SU-DHL-6 (cell line): ENCODE data around the gene CHRM1.
"Not testable (repeated sequence)": the region's sequence is repeated elsewhere in the genome, so short reads cannot be mapped to it uniquely, and the experiment has no call there.

Experiments used
- H2AFZ ChIP-seq: fragments of 200-600 bp; sonication (generic); 2 replicates; pipeline ENCODE4 v1.6.1; 2014; ENCODE audit warnings: low read depth, mild to moderate bottlenecking, moderate library complexity, mixed read lengths, antibody characterized with exemption, low read length; ENCODE audit not compliant: severe bottlenecking
- H3F3A ChIP-seq: fragments of 200-600 bp; shearing (Covaris generic); 2 replicates; pipeline ENCODE4 v1.6.0; 2016; ENCODE audit warnings: antibody characterized with exemption, mild to moderate bottlenecking; ENCODE audit not compliant: insufficient read depth
- H3K27ac ChIP-seq: fragments of 200-600 bp; sonication (generic); 2 replicates; pipeline ENCODE4 v1.5.1; 2016; ENCODE audit warnings: low read depth, mild to moderate bottlenecking, low read length, moderate library complexity, mixed read lengths
- H3K27me3 ChIP-seq: fragments of 200-600 bp; sonication (generic), shearing (Covaris generic); 2 replicates; pipeline ENCODE4 v1.6.0; 2014; ENCODE audit warnings: mild to moderate bottlenecking, low read length
- H3K36me3 ChIP-seq: fragments of 200-600 bp; sonication (generic); 2 replicates; pipeline ENCODE4 v1.6.1; 2014; ENCODE audit warnings: mild to moderate bottlenecking, low read length, mixed read lengths
- H3K4me2 ChIP-seq: fragments of 300-600, 200-600 bp; shearing (Covaris generic), sonication (generic); 2 replicates; pipeline ENCODE4 v1.6.0; 2014; ENCODE audit warnings: low read length, low read depth, mild to moderate bottlenecking; ENCODE audit not compliant: poor library complexity, severe bottlenecking
- H3K4me3 ChIP-seq: fragments of 200-600 bp; sonication (generic); 2 replicates; pipeline ENCODE4 v1.5.1; 2014; ENCODE audit warnings: antibody characterized with exemption, low read length, mild to moderate bottlenecking, mixed read lengths; ENCODE audit not compliant: insufficient read depth, poor library complexity, severe bottlenecking
- H3K79me2 ChIP-seq: fragments of 200-600 bp; sonication (generic); 2 replicates; pipeline ENCODE4 v1.6.1; 2014; ENCODE audit warnings: mild to moderate bottlenecking, low read length, moderate library complexity; ENCODE audit not compliant: insufficient read depth
- H3K9ac ChIP-seq: fragments of 200-600 bp; sonication (generic); 2 replicates; pipeline ENCODE4 v1.7.0; 2014; ENCODE audit warnings: mild to moderate bottlenecking, low read length
- H3K9me2 ChIP-seq: fragments of 200-600 bp; sonication (generic); replicated peaks from 2 replicates; pipeline ENCODE4 v1.6.1; 2014; ENCODE audit warnings: low read length; ENCODE audit not compliant: insufficient read depth
- H3K9me3 ChIP-seq: fragments of 200-600 bp; sonication (generic); 2 replicates; pipeline ENCODE4 v1.6.1; 2014; ENCODE audit warnings: low read length, mixed read lengths; ENCODE audit not compliant: insufficient read depth
- H4K20me1 ChIP-seq: fragments of 200-600 bp; sonication (generic); 2 replicates; pipeline ENCODE4 v1.6.1; 2014; ENCODE audit warnings: low read depth, mild to moderate bottlenecking, antibody characterized with exemption, low read length, moderate library complexity, mixed read lengths
- CTCF ChIP-seq: fragments of 200-600 bp; sonication (generic); IDR thresholded peaks from one replicate; pipeline ENCODE4 v1.5.1; 2017; ENCODE audit warnings: antibody characterized with exemption, mild to moderate bottlenecking, low read length, moderate library complexity; ENCODE audit not compliant: insufficient read depth, poor library complexity, severe bottlenecking
- EZH2phosphoT487 ChIP-seq: fragments of 200-600 bp; sonication (generic), shearing (Covaris generic); conservative IDR thresholded peaks from 2 replicates; pipeline ENCODE4 v1.6.1; 2018; ENCODE audit warnings: mild to moderate bottlenecking, antibody characterized with exemption, low read length, moderate library complexity, mixed read lengths

Gene CHRM1

GRCh38 chr11:62948765-62949320 is 27.7 kb upstream of the CHRM1 start:
- no peaks in the 10 kb centered on the region for H3K79me2 ChIP-seq
- no peaks in the 10 kb centered on the region for H3K27me3 ChIP-seq
- no peaks in the 10 kb centered on the region for H3K36me3 ChIP-seq
- no peak overlapping the region for H3K27ac ChIP-seq
- no peaks in the 10 kb centered on the region for H4K20me1 ChIP-seq
- no peak overlapping the region for H3K9ac ChIP-seq
- no peaks in the 10 kb centered on the region for H3F3A ChIP-seq
- no peak overlapping the region for H3K4me2 ChIP-seq
- H3K4me3 ChIP-seq: no peak overlapping the region
- TF ChIP-seq CTCF (no peak), EZH2phosphoT487 (no peak)
- no peaks in the 10 kb centered on the region for H3K9me3 ChIP-seq
- no peaks in the 10 kb centered on the region for H3K9me2 ChIP-seq
- H2AFZ ChIP-seq: no peak overlapping the region

DNA sequence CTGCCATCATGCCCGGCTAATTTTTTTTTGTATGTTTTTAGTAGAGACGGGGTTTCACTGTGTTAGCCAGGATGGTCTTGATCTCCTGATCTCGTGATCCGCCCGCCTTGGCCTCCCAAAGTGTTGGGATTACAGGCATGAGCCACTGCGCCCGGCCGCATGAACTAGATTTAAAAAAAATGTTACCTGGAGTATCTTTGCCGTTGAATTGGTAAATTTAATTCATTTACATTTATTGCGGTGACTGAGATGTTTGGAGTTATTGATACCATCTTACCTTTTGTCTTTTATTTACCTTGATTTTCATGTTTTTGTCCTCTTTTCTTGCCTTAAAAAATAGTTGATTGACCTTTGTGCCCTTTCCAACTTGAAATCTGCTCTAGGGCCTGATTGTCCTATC is 24.4 kb upstream of the CHRM1 start:
- not testable (repeated sequence) for H3K27ac ChIP-seq, H3F3A ChIP-seq, H3K4me3 ChIP-seq, H3K4me2 ChIP-seq, H3K9ac ChIP-seq, H3K79me2 ChIP-seq, H3K27me3 ChIP-seq, H3K9me2 ChIP-seq, H3K9me3 ChIP-seq, H2AFZ ChIP-seq, H3K36me3 ChIP-seq, H4K20me1 ChIP-seq

GRCh38 chr11:62937528-62937927 is 16.4 kb upstream of the CHRM1 start:
- not testable (repeated sequence) for H3K27ac ChIP-seq, H3K4me3 ChIP-seq, H3K79me2 ChIP-seq, H3K9me2 ChIP-seq, H3K9me3 ChIP-seq, H3K4me2 ChIP-seq, H3K36me3 ChIP-seq, H4K20me1 ChIP-seq, H3K27me3 ChIP-seq, H3F3A ChIP-seq, H2AFZ ChIP-seq, H3K9ac ChIP-seq

GRCh38 chr11:62934496-62934785 is 13.3 kb upstream of the CHRM1 start:
- Histone ChIP-seq H4K20me1 (no peaks in the 10 kb centered on the region), H3K27ac (no peak overlapping the region), H2AFZ (no peak overlapping the region), H3K27me3 (no peaks in the 10 kb centered on the region), H3K4me3 (no peak overlapping the region), H3K36me3 (no peaks in the 10 kb centered on the region), H3K9ac (no peak overlapping the region), H3K9me3 (no peaks in the 10 kb centered on the region), H3F3A (no peaks in the 10 kb centered on the region), H3K4me2 (no peak overlapping the region), H3K9me2 (no peaks in the 10 kb centered on the region), H3K79me2 (no peaks in the 10 kb centered on the region)
- no peak for TF ChIP-seq EZH2phosphoT487
- no peak for TF ChIP-seq CTCF
